ENCODE results near the gene DAP. TPM values are rescaled to one million over a fixed set of nuclear protein-coding genes. Genes with fewer than 3 reads are reported as not detected.

Gene DAP
- total RNA-seq, 1 donor from 2014 or later = 13.6 TPM

DNA sequence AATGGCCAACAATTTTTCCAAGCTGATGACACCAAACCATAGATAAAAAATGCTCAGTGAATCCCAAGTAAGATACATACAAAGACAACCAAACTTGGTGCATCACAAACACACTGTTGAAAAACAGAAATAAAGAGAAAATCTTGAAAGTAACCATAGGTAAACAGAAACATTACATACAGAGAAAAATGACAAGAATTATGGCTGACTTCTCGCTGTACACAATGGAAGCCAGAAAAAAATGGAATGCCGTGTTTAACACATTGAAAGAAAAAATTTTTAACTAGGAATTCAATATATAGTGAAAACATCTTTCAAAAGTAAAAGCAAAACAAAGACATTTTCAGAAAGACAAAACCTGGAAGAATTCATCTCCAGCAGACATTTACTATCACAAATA lies 20.6 kb downstream of the DAP start:
- ATAC-seq (ENCODE audit: poor library complexity) = no peak
- intact Hi-C loops (cut with DNase I) = no loop called here
- DNase-seq = no peak

DNA sequence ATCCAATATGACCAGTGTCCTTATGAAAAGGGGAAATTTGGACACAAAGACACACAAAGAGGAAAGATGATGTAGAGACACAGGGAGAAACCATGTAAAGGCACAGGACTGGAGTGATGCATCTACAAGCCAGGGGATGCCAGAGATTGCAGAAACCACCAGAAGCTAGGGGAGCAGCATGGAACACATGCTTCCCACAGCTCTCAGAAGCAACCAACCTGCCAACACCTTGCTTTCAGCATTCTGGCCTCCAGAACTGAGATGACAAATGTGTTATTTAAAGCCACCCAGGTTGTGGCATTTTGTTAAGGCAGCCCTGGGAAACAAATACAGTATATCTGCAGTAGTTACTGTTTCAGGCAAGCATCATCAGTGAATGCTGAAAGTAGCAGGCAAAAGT lies 23.2 kb downstream of the DAP start:
- peak; percentile 13 for ATAC-seq (ENCODE audit: poor library complexity)
- intact Hi-C loops (cut with DNase I) = no loop called here

GRCh38 chr5:10736808-10737207 lies 24.2 kb downstream of the DAP start:
- intact Hi-C loops (cut with DNase I) = no loop called here
- DNase-seq = no peak
- ATAC-seq (ENCODE audit: poor library complexity) = peak; percentile 34

More for the DNA sequence above, 23.2 kb downstream of the DAP start:
- DNase-seq = no peak

DNA sequence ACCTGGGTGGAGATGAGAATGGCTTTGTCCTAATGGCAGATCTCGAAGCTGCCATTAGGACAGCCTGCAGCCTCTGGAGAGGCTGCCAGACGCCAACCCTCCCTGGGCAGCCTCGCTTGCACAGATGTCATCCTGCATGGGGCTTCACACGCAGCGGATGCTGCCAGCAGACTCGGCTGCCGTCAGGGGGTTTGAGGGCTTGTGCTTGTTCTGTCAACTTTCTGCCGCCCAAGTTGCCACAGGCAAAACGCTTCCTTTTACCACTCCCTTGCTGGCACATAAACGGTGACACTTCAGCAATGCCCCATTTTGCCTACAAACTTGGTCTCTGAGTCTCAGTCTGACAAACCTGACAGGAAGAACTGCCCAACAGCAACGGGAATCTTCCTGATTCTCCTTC lies 24.7 kb downstream of the DAP start:
- ATAC-seq (ENCODE audit: poor library complexity) = peak; percentile 27
- intact Hi-C loops (cut with DNase I) = no loop called here

DNA sequence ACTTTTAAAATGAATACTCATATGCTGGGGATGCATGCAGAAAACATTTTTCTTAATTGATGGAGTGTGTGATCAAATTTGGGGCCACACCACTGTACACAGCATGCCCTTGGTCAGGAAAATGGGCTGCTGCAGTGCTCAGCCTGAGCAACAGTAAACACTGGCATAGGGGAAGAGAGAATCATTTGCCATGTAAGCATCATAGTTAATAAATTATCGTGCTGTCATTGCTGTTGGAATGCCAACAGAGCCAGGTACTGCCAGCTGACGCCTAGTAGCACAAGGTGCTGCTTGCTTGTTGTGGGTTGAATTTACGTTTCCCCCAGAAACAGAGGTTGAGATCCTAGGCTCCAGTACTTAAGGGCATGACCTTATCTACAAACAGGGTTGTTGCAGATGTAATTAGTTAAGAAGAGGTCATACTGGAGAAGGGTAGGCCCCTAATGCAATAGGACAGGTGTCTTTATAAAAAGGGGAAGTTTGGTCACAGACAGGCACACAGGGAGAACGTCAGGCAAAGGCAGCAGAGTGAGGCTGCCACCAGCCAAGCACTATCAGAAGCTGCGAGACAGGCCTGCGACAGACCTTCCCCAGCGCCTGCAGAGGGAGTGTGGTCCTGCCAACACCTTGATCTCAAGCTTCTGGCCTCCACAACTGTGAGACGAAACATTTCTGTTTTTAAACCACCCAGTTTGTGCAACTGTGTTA lies 25.3 kb downstream of the DAP start:
- intact Hi-C loops (cut with DNase I) = no loop called here
- peak; percentile 88 for ATAC-seq (ENCODE audit: poor library complexity)
- DNase-seq = peak; percentile 51

More for the DNA sequence above, 24.7 kb downstream of the DAP start:
- no peak for DNase-seq

- DNase-seq (no peak), ATAC-seq (ENCODE audit: poor library complexity) (no peak)
- intact Hi-C loops (cut with DNase I) = no loop called here
Observed at GRCh38 chr5:10734832-10735523, 26.1 kb downstream of the DAP start.

DNA sequence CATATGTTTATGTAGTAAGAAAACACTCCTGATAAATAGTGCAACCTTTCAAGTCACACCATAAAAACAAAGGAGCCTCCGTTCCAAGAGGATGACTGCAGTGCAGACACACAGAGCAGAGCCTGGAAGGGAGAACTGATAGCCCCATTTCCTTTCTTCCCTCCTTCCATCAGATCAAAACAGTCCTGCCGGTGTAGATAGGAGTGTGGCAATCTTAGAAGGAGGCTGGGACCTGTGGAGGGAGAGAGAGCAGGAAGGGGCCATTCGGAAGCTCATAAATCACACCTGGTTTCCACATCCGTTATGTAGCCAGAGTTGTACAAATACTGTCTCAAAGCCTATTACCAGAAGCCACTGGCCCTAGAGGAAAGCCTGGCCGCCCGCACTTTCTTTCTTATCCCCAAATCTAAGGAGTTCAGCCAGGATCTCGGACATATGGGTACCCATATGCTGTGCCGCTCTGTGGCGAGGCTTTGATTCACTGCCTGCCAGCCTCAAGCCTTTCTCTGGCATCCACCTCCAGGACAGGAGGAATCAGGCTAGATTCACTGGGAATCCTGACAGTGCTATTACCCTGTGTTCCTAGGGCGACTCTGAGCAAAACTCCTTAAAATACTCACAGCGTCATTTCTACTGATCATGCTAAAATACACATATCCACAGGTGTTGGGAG lies 26.9 kb downstream of the DAP start:
- intact Hi-C loops (cut with DNase I) = no loop called here
- ATAC-seq (ENCODE audit: poor library complexity) = no peak
- no peak for DNase-seq

GRCh38 chr5:10733426-10733825 lies 27.6 kb downstream of the DAP start:
- DNase-seq (no peak), ATAC-seq (ENCODE audit: poor library complexity) (no peak)
- intact Hi-C loops (cut with DNase I) = no loop called here

DNA sequence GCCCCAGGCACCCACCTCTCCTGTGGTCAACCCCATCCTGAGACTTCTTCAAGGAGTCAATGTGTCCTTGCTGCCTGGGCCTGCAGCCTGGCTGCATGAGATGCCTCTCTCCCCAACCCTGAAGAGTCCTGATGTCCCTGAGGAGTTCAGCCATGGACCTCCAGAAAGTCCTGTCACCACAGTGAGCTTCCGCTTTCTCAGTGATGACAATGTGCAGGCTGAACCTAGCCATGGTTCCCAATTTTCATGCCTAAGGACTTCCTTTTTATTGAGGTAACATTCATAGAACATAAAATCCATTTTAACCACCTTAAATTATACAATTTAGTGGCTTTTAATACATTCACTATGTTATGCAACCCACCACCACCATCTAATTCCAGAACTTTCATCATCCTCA lies 29.1 kb downstream of the DAP start:
- DNase-seq = no peak
- no peak for ATAC-seq (ENCODE audit: poor library complexity)
- intact Hi-C loops (cut with DNase I) = no loop called here

DNA sequence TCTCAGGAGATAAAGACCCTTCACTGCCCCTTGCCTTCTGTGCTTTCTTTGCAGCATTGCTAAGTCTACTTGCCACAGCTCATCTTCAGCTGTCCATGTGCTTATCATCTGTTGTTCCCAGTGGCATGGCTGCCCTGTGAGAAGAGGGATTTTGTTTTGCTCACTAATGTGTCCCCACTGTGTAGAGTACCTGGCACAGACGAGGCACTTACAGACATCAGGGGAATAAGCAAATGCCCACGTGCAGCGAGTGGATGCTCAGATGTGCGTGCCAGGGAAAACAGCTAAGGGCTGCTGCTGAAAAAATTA lies 31.0 kb downstream of the DAP start:
- DNase-seq = no peak
- no peak for ATAC-seq (ENCODE audit: poor library complexity)
- intact Hi-C loops (cut with DNase I) = no loop called here

GRCh38 chr5:10729320-10730042 lies 31.6 kb downstream of the DAP start:
- intact Hi-C loops (cut with DNase I) = no loop called here
- DNase-seq (peak; percentile 61), ATAC-seq (ENCODE audit: poor library complexity) (peak; percentile 31)

- DNase-seq (no peak), ATAC-seq (ENCODE audit: poor library complexity) (no peak)
- intact Hi-C loops (cut with DNase I) = no loop called here
Observed at GRCh38 chr5:10728679-10729078, 32.4 kb downstream of the DAP start.

- intact Hi-C loops (cut with DNase I) = no loop called here
- DNase-seq = no peak
- ATAC-seq (ENCODE audit: poor library complexity) = no peak
Observed at GRCh38 chr5:10727861-10728260, 33.2 kb downstream of the DAP start.

- DNase-seq (no peak), ATAC-seq (ENCODE audit: poor library complexity) (no peak)
- intact Hi-C loops (cut with DNase I) = no loop called here
Observed at GRCh38 chr5:10726913-10727517, 34.0 kb downstream of the DAP start.

DNA sequence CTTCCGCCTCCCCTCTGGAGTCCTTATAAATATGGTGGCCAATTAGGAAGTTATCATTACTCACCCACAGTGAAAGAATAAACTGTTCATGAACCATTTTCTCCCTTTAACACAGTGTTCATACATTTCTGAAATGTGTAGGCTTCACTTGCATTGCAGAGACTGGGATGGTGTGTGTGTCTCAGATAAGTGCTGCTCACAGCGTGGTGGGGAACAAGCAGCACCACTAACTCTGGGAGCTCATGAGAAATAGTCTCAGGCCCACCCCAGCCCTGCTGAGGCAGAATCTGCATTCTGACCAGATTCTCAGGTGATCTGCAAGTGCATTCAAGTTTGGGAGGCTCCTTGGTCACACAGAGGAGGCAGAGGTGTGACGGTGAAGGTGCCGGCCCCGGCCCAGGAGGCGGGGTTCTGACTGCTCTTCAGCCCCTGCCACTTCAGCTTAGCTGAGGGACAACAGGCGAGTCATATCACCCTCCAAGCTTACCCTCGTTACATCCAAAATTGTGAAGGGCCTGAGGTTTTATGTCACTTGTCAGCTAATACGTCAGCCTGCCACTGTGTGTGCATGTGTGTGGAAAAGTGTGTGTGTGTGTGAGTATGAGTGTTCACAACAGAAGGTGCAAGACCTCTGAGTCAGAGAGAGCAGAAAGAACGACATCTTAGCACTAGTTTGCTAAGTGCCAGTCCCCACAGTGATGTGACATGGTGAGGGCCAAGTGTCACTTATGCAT lies 34.7 kb downstream of the DAP start:
- no peak for DNase-seq
- no peak for ATAC-seq (ENCODE audit: poor library complexity)
- intact Hi-C loops (cut with DNase I) = no loop called here

- intact Hi-C loops (cut with DNase I) = no loop called here
- ATAC-seq (ENCODE audit: poor library complexity) (no peak), DNase-seq (no peak)
Observed at GRCh38 chr5:10725636-10726035, 35.4 kb downstream of the DAP start.

DNA sequence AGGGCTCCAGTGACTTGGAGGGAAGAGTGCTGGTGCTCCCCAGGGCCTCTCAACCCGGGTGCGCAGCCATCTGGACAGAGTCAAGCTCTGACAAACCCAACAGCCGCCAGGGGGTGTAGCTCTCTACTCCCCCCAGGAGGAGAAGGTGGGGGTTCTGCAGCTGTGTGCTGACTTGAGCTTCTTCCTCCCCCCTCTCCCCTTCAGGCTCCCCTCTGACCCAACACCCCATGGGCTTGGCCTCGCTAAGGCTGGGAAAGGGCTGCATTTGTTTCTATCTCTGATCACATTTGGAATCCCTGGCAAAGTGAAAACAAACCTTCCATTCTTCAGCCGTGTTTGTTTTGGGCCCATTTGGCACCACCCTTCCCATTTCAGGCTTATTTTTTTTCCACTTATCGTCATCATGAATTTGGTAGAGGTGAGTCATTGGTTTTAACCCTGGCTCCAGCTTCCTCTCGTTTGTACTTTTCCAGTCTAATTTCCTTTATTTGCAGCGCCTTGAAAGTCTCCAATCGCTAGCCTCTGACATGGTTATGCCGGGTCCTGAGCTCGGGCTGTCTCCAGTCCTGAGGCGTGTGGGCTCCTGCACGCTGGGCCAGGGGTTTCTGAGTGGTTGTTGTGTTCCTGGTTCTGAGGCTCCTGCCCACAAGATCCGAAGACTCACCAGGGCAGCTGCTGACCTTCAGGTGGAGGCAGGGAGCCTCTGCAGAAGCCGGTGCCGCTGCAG lies 36.1 kb downstream of the DAP start:
- peak; percentile 84 for ATAC-seq (ENCODE audit: poor library complexity)
- intact Hi-C loops (cut with DNase I) = no loop called here
- peak; percentile 73 for DNase-seq

DNA sequence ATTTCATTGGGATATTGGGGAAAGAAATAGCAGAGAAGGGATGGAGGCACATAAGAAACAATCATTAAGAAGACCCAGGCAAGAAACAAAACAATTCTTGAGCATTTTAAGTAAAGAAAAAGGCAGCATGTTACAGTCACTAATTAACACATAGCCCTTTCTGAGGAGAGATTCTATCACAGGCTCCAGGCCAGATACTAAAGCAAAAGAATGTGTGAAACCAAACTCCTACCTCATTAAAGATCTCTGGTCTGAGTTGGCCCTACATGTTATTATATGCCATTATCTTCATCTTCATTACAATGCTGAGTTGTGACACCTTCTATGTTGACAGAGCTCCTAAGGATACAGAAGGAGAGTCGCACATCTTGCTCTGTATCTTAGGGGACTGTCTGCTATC lies 37.5 kb downstream of the DAP start:
- intact Hi-C loops (cut with DNase I) = no loop called here
- DNase-seq = no peak

More for the DNA sequence above, 37.5 kb downstream of the DAP start:
- no peak for ATAC-seq (ENCODE audit: poor library complexity)

Data from Right ventricle myocardium superior (tissue), 1 donor.